Tongue (tissue), 2 donors: Measurements from ENCODE around the gene TCIRG1. TPM values are rescaled to one million over a fixed set of nuclear protein-coding genes. Genes with fewer than 3 reads are reported as not detected.

Experiments
- DNase-seq: peaks from one replicate; pipeline ENCODE4 v3.0.0-alpha.2; 2015
- total RNA-seq: library from RNA; depleted of rRNA; stranded (reverse); fragments of >200 nt; gene quantifications from one replicate; pipeline ENCODE4 v1.2.3, GENCODE V29; 2014

TCIRG1 gene
- total RNA-seq, 1 donor from 2014 or later, result 30.4 TPM

DNA sequence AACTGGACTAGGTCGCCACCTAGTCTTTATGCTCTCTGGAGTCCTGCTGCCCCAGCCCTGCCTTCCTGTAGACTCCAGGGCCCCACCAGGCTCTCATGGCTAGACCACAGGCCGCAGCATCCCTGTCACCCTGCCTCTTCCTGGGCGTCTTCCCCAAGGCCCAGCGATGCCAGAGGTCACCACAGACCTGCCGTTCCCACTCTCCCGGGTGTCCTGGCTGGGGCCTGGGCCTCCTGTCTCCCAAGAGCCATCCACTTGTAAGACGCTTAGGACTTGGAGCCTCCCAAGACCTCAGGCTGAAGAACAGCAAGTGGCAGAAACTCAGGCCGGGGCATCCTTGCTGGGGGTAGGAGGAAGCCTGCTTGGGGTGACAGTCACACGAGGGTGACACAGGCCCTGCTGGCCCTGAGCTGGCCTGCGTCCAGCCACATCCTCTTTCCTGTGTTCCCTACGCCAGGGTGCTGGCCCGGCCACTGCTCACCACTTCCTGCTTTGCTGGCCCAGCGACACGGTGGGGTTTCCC, 2.0 kb upstream of the TCIRG1 start:
- DNase-seq, result no peak

GRCh38 chr11:68037411-68038225, 1.2 kb upstream of the TCIRG1 start:
- DNase-seq, result no peak

DNA sequence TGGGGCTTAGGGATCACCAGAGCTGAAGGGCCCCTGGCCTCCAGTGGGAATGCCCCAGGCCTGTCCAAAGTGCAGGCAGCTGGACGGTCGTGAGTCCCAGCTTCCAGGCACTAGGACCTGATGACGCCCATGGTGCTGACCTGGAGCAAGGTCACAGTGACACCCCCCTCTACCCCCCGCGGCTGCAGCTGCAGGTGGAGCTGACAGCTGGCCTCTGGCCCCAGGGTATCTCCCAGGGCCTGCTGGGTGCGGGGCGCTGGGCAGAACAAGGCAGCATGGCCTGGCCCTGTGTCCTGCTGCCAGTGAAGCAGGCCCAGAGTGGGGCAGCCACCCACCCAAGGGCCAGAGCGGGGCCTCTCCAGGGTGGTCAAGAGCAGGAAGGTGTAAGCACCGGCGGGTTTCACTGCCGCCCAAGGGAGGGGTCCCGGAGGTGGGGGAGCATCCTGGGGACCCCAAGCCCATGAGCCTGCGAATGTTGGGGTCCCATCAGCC, 553 bp upstream of the TCIRG1 start:
- DNase-seq, result no peak

DNA sequence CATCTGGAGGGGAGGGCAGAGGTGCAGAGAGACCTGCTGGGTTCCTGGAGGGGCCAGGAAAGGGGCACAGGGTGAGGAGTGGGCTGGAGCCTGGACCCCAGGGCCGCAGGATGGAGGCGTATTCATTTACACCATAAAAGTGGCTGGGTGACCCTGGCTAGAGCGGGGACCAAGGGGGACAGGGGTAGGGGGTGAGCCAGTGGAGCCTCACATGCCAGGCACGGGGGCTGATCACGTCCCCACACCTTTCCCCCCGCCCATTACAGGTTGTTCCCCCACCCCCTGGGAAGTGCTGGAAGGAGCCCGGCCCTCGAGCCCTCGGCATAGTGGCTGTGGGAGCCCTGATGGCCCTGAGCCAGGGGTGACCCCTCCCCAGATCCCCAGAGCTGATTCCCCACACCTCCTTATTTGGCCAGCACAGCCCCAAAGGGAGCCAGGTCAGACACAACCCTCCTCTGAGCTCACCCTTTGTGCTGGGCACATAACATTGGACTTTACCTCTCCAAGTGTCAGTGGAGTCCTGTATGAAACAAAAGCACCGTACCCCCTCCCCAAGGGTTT, 781 bp downstream of the TCIRG1 start:
- DNase-seq, result no peak

DNA sequence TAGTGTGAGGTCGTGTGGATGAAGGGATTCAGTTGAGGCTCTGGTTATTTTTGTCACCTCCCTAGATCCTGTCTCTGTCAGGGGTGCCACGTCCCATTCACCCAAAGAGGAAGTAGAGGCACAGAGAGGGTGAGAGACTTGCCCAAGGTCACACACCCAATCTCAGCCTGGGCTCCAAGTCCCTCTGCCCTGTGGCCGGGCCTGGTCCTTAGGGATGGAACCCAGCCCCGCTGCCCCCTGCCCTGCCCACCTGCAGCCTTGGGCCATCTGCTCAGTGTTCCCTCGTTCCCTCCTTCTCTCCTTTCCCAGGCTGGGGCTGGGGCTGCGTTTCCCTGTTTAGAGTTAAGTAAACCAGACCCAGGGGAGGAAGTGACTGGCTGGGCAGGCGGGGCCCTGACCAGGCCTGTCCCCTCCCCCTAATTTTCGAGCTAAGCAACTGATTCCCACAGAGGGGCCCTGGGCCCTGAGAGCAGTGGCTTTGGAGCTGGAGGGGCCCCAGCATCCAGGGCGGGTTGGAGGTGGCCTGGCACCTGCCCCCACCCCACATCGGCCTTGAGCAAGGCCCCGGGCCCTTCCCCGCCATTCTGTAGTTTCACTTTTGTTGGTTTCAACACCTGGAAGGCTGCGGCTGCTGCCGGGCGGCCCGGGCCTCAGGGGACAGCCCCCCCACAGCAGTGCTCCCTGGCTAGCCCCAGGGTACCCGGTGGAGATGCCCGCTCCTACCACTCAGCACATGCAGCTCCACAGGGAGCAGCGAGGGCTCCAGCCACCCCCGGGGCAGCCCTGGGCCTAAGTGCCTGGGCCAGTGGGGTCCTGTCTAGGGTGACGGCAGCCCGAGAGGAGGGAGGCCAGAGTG, 1.5 kb downstream of the TCIRG1 start:
- DNase-seq, result peak; percentile 70

DNA sequence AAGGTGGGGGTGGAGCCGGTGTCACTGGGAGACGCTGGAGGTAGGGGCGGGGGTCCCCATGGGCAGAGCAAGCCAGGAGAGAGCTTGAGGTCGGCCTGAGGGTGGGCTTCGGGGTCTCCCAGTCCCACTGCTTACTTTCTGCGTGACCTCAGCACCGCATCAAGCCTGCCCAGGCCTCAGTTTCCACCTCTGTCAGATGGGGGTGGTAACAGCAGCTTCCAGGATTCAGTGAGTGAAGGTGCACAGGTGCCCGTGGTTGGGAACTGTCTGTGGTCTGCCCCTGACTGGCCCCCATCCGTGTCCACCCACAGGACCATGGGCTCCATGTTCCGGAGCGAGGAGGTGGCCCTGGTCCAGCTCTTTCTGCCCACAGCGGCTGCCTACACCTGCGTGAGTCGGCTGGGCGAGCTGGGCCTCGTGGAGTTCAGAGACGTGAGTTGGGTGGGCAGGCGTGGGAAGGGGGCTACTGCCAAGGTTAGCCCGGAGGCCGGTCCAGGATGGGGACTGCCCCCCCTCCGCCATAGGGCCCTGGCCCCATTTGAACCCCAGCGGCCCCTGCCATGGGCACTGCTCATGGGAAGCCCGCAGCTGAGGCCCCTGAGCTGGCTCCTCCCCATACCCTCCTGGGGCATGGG, 2.2 kb downstream of the TCIRG1 start:
- DNase-seq, result no peak

GRCh38 chr11:68041617-68042218, 2.9 kb downstream of the TCIRG1 start:
- DNase-seq, result no peak

DNA sequence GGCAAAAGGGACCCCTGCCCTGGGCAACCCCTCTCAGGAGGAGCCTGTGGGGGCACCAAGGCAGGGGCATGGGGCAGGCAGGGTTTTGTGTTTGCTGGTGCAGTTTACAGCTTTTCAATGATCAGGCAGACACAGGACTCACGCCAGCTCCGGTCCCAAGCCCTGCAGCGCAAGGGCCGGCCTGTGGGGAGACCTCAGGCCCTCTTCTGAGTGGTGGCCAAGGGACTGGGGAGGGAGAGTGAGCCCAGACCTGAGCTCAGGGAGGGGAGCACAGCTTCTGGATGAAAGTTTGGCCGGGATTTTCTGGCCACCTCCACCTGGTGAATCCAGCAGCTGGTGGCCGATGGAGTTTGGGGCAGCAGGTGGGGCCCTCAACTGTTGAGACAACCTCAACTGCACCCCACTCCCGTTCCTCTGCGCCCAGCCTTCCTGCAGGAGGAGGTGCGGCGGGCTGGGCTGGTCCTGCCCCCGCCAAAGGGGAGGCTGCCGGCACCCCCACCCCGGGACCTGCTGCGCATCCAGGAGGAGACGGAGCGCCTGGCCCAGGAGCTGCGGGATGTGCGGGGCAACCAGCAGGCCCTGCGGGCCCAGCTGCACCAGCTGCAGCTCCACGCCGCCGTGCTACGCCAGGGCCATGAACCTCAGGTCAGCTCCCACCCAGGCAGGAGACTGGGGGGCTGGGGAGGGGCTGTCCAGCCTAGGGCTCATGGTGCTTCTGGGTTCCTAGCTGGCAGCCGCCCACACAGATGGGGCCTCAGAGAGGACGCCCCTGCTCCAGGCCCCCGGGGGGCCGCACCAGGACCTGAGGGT, 3.6 kb downstream of the TCIRG1 start:
- no peak for DNase-seq

- DNase-seq, result no peak
Measured at GRCh38 chr11:68043029-68043348, 4.2 kb downstream of the TCIRG1 start.

DNA sequence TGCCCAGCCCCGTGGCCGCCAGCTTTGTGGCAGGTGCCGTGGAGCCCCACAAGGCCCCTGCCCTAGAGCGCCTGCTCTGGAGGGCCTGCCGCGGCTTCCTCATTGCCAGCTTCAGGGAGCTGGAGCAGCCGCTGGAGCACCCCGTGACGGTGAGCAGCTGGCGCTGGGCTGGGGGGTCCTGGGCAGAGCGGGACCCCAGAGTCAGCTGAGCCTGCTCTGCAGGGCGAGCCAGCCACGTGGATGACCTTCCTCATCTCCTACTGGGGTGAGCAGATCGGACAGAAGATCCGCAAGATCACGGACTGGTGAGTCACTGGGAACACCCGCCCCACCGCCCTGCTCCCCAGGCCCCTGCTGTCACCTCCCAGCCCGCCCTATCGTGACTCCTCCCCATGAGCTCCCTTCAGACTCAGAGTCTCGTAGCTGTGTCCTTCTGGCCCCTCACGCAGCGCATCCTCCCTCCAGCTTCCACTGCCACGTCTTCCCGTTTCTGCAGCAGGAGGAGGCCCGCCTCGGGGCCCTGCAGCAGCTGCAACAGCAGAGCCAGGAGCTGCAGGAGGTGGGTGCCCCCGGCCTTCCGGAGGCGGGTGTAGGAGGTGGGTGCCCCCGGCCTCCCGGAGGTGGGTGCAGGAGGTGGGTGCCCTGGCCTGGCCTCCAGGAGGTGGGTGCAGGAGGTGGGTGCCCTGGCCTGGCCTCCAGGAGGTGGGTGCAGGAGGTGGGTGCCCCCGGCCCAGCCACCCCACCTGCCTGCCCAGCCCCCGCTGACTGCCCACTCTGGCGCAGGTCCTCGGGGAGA, 4.7 kb downstream of the TCIRG1 start:
- DNase-seq, result peak; percentile 53

DNA sequence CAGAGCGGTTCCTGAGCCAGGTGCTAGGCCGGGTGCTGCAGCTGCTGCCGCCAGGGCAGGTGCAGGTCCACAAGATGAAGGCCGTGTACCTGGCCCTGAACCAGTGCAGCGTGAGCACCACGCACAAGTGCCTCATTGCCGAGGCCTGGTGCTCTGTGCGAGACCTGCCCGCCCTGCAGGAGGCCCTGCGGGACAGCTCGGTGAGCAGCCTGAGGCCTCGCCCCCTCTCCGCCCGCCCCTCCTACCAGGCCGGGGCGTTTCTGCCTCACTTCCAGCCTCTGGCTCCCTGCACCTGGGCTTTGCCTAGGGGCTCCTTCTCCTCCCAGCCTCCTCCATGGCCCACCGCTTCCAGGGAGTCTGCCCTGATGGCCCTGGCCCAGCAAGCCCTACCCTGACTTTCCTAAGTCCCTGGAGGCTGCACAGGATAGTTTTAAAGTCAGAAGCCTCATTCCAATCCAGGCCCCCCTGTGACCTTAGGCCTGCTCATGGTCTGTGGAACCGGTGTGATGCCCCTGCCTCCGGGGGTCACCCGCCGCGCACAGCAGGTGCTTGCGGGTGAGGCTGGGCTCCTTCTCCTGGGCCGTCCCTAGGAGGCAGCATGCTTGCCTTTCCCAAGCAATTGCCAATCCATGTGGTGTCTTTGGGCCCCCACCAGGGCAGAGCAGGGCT, 5.5 kb downstream of the TCIRG1 start:
- no peak for DNase-seq

- no peak for DNase-seq
Measured at GRCh38 chr11:68044898-68045351, 6.1 kb downstream of the TCIRG1 start.

DNA sequence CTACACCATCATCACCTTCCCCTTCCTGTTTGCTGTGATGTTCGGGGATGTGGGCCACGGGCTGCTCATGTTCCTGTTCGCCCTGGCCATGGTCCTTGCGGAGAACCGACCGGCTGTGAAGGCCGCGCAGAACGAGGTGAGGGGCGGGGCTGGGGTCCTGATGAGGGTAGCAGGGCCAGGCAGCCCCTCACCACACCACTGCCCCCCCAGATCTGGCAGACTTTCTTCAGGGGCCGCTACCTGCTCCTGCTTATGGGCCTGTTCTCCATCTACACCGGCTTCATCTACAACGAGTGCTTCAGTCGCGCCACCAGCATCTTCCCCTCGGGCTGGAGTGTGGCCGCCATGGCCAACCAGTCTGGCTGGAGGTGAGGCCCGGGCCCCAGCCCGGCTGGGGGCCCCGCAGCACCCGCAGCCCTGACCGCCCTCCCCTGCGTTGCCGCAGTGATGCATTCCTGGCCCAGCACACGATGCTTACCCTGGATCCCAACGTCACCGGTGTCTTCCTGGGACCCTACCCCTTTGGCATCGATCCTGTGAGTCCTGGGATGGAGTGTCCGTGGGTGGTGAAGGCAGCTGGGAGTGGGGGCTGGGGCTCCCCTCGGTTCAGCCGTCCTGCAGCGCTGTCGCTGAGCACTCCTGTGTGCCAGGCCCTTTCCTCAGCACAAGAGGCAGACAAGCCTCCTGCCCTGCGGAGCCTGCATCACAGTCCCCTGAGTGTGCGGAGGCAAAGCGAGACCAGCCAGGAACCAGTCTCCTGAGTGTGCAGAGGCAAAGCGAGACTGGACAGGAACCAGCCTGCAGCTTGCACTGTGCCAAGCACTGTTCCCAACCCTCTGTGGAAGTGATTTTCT, 8.8 kb downstream of the TCIRG1 start:
- DNase-seq, result no peak

- no peak for DNase-seq
Measured at GRCh38 chr11:68048681-68049508, 10.1 kb downstream of the TCIRG1 start.

- DNase-seq, result no peak
Measured at GRCh38 chr11:68049509-68050370, 10.9 kb downstream of the TCIRG1 start.

DNA sequence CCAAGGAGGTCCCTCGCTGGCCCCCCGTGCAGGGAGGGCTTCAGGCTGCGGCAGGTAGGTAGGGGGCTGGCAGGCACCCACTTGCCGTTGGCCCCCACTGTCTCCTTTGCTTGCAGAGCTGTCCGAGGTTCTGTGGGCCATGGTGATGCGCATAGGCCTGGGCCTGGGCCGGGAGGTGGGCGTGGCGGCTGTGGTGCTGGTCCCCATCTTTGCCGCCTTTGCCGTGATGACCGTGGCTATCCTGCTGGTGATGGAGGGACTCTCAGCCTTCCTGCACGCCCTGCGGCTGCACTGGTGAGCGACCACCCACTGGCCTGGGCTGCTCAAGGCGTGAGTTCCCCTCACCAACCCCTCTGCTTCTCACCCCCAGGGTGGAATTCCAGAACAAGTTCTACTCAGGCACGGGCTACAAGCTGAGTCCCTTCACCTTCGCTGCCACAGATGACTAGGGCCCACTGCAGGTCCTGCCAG, 11.6 kb downstream of the TCIRG1 start:
- no peak for DNase-seq
